Prostate gland (tissue), 2 donors: ENCODE measurements around the gene POLR3K.

ENCODE experiments used
- CTCF ChIP-seq, 4 experiments: fragments of 200-600 bp in 2 of 4; fragments of 450-650 bp in 2 of 4; sonication (generic) in 2 of 4; IDR thresholded peaks; 1 replicate in 3 of 4; 2 replicates in 1 of 4; pipeline ENCODE4 v1.5.1; 2016 to 2019; ENCODE audit warnings: antibody characterized with exemption in 4 of 4, mild to moderate bottlenecking in 2 of 4, moderate library complexity in 2 of 4
- POLR2A ChIP-seq: fragments of 450-650 bp; IDR thresholded peaks from one replicate; pipeline ENCODE4 v1.6.1; 2016; ENCODE audit warnings: antibody characterized with exemption, mild to moderate bottlenecking
- POLR2AphosphoS5 ChIP-seq: sonication (generic); formaldehyde crosslinking; IDR thresholded peaks from one replicate; pipeline ENCODE4 v1.6.1; 2017; ENCODE audit warnings: antibody characterized with exemption

GRCh38 chr16:74051-74746 lies 20.8 kb upstream of the POLR3K start:
- TF ChIP-seq CTCF (IDR thresholded peaks at IDR 0.05) (no peak), POLR2A (no peak), POLR2AphosphoS5 (no peak)
